ENCODE data around the gene IPP.
"Not testable (repeated sequence)": the region's sequence is repeated elsewhere in the genome, so short reads cannot be mapped to it uniquely, and the experiment has no call there.

IPP gene

GRCh38 chr1:45679123-45679522 is 71.3 kb downstream of the IPP start:
- no peak for DNase-seq

GRCh38 chr1:45678489-45678888 is 72.0 kb downstream of the IPP start:
- DNase-seq = no peak

- no peak for DNase-seq
Measured at GRCh38 chr1:45677751-45678245, 72.7 kb downstream of the IPP start.

DNA sequence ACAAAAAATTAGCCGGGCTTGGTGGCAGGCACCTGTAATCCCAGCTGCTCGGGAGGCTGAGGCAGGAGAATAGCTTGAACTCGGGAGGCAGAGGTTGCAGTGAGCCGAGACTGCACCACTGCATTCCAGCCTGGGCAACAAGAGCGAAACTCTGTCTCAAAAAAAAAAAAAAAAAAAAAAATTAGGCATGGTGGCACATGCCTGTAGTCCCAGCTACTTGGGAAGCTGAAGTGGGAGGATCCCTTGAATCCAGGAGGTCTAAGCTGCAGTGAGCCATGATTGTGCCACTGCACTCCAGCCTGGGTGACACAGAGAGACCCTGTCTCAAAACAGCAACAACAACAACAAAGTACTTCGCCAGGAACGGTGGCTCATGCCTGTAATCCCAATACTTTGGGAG is 73.9 kb downstream of the IPP start:
- DNase-seq = not testable (repeated sequence)

DNA sequence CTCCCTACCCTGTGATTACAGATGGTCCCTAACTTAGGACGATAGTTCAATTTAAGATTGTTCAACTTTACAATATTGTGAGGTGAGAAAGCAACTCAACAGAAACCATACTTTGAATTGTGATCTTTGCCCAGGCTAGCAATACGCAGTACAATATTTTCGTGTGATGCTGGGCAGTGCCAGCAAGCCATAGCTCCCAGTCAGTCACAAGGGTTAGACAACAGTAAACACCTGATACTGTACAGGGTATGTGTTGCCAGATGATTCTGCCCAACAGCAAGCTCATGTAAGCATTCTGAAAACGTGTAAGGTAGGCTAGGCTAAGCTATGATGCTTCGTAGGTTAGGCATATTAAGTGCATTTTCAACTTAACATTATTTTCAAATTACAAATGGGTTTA is 76.0 kb downstream of the IPP start:
- no peak for DNase-seq

- no peak for DNase-seq
Measured at GRCh38 chr1:45673956-45674355, 76.5 kb downstream of the IPP start.

GRCh38 chr1:45669859-45670655 is 80.4 kb downstream of the IPP start:
- no peak for DNase-seq

- DNase-seq = no peak
Measured at GRCh38 chr1:45669379-45669778, 81.1 kb downstream of the IPP start.

DNA sequence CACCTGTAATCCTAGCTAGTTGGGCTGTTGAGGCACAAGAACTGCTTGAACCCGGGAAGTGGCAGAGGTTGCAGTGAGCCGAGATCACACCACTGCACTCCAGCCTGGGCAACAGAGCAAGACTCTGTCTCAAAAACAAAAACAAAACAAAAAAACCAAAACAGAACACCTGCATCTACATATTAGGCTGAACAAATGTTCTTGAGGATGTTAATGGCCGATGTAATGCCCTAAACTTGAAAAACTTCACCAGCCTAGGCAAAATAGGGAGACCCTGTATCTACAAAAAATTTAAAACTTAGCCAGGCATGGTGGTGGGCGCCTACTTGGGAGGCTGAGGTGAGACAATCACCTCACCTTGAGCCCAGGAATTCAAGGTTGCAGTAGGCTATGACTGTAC is 81.9 kb downstream of the IPP start:
- no peak for DNase-seq

- no peak for DNase-seq
Measured at GRCh38 chr1:45667321-45668111, 82.9 kb downstream of the IPP start.

GRCh38 chr1:45666836-45667235 is 83.6 kb downstream of the IPP start:
- DNase-seq = no peak

- DNase-seq = no peak
Measured at GRCh38 chr1:45660336-45660735, 90.1 kb downstream of the IPP start.

DNA sequence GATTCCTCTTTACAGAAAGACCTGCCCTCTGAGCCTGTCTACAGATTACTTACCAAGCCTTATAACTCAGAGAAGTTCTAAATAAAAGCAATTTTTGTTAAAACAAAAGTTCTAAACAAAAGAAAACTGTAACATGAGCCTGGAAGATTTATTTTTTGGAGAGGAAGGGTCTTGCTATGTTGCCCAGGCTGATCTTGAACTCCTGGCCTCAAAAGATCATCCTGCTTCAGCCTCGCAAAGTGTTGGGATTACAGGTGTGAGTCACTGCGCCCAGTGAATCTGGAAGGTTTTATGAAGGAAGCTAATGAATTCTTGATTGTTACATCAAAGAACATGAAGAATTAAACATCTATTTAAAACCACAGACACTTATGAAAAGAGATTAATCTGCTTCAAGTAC is 91.2 kb downstream of the IPP start:
- DNase-seq = no peak

- no peak for DNase-seq
Measured at GRCh38 chr1:45658171-45658570, 92.3 kb downstream of the IPP start.

GRCh38 chr1:45656573-45657226 is 93.8 kb downstream of the IPP start:
- no peak for DNase-seq

- DNase-seq = no peak
Measured at GRCh38 chr1:45654540-45655280, 95.7 kb downstream of the IPP start.

Measured in eye (tissue), 1 donor.